Epithelial cell of proximal tubule (primary cell): ENCODE measurements around the gene RAPH1. TPM values are rescaled to one million over a fixed set of nuclear protein-coding genes. Genes with fewer than 3 reads are reported as not detected.
"Not testable (repeated sequence)": the region's sequence is repeated elsewhere in the genome, so short reads cannot be mapped to it uniquely, and the experiment has no call there.

ENCODE experiments used
- DNase-seq: peaks from one replicate; pipeline ENCODE4 v3.0.0-alpha.2; 2011; ENCODE audit warnings: low read depth
- H3K4me3 ChIP-seq: 2 replicates; pipeline ENCODE4 v1.5.1; 2011; ENCODE audit warnings: low read depth, mild to moderate bottlenecking, low read length
- total RNA-seq: library from RNA; depleted of rRNA; stranded (reverse); fragments of >200 nt; gene quantifications from 2 replicates; pipeline ENCODE4 v1.2.3, GENCODE V29; 2015
- TF ChIP-seq, protein P1 (sequence below): conservative IDR thresholded peaks from 2 replicates; pipeline ENCODE4 v1.5.1; 2012; ENCODE audit warnings: low read depth, mild to moderate bottlenecking, low read length

Gene RAPH1
- total RNA-seq, 1 donor from 2014 or later = 33.4 TPM

DNA sequence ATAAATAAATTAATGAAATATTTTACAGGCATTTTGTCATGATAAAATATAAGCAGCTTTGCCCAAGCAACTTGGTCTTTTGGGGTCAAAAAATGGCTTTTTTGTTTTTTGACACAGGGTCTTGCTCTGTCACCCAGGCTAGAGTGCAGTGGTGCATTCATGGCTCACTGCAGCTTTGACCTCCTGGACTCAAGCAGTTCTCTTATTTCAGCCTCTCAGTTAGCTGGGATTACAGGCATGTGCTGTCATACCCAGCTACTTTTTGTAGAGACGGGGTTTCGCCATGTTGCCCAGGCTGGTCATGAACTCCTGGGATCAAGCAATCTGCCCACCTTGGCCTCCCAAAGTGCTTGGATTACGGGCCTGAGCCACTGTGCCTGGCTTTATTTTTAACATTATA lies 155.9 kb downstream of the RAPH1 start:
- H3K4me3 ChIP-seq = no peak overlapping the region
- DNase-seq = no peak
- TF ChIP-seq, protein P1, sequence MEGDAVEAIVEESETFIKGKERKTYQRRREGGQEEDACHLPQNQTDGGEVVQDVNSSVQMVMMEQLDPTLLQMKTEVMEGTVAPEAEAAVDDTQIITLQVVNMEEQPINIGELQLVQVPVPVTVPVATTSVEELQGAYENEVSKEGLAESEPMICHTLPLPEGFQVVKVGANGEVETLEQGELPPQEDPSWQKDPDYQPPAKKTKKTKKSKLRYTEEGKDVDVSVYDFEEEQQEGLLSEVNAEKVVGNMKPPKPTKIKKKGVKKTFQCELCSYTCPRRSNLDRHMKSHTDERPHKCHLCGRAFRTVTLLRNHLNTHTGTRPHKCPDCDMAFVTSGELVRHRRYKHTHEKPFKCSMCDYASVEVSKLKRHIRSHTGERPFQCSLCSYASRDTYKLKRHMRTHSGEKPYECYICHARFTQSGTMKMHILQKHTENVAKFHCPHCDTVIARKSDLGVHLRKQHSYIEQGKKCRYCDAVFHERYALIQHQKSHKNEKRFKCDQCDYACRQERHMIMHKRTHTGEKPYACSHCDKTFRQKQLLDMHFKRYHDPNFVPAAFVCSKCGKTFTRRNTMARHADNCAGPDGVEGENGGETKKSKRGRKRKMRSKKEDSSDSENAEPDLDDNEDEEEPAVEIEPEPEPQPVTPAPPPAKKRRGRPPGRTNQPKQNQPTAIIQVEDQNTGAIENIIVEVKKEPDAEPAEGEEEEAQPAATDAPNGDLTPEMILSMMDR = no peak

DNA sequence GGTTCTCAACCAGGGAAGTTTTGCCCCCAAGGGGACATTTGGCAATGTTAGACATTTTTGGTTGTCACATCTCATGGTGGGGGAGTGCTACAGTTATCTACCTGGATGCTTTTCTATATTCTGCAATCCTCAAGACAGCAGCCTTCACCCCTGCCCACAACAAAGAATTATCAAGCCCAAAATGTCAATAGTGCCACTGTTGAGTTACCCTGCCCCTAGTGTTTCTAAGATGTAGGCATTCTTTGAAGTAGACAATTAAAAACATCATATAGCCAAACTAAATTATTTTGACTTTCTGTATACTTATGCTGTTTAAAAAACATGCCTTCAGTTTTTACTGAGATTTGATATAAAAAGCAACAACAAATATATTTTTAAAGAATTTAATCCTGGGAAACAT lies 158.9 kb downstream of the RAPH1 start:
- no peak overlapping the region for H3K4me3 ChIP-seq
- DNase-seq = no peak
- TF ChIP-seq, protein P1 = peak; percentile 14

DNA sequence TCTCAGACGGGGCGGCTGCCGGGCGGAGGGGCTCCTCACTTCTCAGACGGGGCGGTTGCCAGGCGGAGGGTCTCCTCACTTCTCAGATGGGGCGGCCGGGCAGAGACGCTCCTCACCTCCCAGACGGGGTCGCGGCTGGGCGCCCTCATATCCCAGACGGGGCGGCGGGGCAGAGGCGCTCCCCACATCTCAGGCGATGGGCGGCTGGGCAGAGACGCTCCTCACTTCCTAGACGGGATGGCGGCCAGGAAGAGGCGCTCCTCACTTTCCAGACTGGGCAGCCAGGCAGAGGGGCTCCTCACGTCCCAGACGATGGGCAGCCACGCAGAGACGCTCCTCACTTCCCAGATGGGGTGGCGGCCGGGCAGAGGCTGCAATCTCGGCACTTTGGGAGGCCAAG lies 162.4 kb downstream of the RAPH1 start:
- not testable (repeated sequence) for DNase-seq, H3K4me3 ChIP-seq

DNA sequence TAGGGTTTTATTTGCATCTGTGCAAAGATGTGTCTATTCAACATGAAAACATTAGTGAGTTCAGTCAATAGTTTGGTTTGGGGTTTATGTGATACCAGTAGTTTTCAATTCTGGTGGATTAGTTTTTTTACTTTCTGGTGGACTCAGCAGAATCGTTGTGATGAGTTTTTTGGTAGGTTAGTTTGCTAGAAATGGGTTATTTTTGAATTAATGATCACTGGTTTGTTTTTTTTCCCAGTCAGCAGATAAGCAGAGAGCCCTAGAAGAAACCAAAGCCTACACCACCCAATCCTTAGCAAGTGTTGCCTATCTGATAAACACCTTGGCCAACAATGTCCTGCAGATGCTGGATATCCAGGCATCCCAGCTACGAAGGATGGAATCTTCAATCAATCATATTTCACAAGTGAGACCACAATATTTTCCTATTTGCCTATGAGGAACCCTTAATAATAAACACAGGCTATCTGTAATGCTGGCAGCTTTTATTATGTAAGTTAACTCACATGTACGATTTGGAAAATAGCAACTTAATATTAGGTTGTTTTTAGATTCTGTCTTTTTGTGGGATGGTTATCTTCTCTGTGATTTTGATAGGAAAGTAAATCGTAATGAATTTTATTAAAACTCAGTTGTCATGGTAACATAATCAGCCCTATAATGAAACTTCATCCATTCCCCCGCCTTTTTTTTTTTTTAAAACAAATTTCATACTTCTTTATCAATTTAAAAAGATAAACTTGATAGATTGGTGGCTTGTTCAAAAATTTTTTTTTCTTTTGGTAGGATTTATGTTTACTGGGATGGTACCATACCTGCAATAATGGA lies 168.2 kb downstream of the RAPH1 start:
- no peak overlapping the region for H3K4me3 ChIP-seq
- DNase-seq = no peak
- TF ChIP-seq, protein P1 = no peak

DNA sequence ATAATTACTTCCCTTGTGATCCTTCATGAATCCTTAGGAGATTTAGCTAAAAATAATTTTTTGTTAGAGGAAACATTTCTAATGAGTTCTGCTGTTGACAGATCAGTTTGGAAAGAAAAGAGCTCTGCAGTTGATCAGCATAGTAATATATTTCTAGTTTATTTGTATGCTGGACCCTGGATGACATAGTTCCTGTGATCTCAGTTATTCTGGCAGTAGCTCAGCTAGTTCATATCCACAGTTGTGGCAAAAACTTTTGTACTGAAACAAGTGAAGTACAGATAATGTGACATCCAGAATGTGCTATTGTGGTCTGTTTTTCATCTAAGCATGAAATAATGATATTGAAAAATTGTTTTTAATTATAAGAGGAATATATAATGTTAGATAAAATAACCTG lies 173.2 kb downstream of the RAPH1 start:
- TF ChIP-seq, protein P1 = no peak
- no peak for DNase-seq
- no peak overlapping the region for H3K4me3 ChIP-seq

DNA sequence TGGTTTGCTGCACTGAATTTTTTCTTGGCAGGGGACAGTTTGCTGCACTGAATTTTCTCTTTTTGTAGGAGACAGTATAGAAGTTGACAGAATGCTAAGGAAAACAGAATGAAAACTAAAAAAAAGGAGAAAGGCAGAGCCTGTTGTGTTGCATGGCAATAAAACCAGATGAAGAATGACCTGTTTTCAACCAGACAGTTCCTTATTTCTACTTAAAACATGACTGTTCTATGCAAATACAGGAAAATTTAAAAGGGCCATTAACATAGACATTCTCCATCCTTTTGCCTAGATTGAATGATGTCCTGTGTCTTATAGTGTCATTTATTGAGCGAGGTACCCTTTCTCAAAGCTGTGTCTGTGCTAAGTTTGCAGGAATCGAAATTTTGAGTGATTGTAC lies 173.6 kb downstream of the RAPH1 start:
- no peak for DNase-seq
- TF ChIP-seq, protein P1 = no peak
- no peak overlapping the region for H3K4me3 ChIP-seq

DNA sequence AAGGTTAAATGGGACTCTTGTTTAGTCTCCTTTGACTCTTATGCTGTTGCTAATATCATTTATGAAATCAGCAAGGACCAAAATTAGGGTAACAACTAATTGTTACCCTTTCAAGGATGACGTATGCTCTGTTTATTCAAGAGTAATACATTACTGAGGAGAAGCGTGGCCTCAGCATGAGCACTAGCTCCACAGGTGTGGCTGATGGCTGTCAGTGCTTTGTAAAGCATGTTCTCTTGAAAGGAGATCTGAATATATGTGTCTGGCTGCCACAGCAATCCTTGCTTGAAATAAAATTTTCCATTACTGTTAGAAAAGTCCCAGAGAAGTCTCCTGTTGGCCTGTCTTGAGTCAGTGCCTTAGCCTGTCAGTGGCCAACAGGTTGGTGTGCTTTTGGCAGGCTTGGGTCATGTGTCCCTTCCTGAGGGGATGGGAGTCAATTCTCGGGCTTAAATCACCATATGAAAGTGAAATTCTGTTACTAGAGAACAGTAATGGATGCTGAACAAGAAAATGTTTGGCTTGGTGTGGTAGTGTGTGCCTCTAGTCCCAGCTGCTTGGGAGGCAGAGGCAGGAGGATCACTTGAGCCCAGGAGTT lies 174.2 kb downstream of the RAPH1 start:
- TF ChIP-seq, protein P1 = no peak
- no peak for DNase-seq
- H3K4me3 ChIP-seq = no peak overlapping the region
